Prostate gland (tissue), 2 donors: ENCODE data around the gene PRICKLE3. TPM values are rescaled to one million over a fixed set of nuclear protein-coding genes. Genes with fewer than 3 reads are reported as not detected.

Source experiments
- DNase-seq: peaks from one replicate; pipeline ENCODE4 v3.0.0-alpha.2; 2019; ENCODE audit warnings: low spot score
- H3K27ac ChIP-seq, 2 donors: fragments of 200-600 bp; sonication (generic); 2 replicates each; pipeline ENCODE4 v1.5.1; 2017 to 2019
- H3K27me3 ChIP-seq: fragments of 200-600 bp; sonication (generic); replicated peaks from 2 replicates; pipeline ENCODE4 v1.5.1; 2019; ENCODE audit not compliant: insufficient read depth
- H3K36me3 ChIP-seq, 2 donors: fragments of 200-600 bp; sonication (generic); 1 replicate in 1 of 2; 2 replicates in 1 of 2; pipeline versions ENCODE4 v1.5.1 to v1.8.1; 2017 to 2019
- H3K4me1 ChIP-seq: fragments of 200-600 bp; sonication (generic); replicated peaks from 2 replicates; pipeline ENCODE4 v1.5.1; 2019
- H3K4me3 ChIP-seq, 2 donors: fragments of 200-600 bp; sonication (generic); 2 replicates each; pipeline ENCODE4 v1.5.1; 2017 to 2019
- H3K9me3 ChIP-seq: fragments of 200-600 bp; sonication (generic); 2 replicates; pipeline ENCODE4 v1.5.1; 2017
- CTCF ChIP-seq, 4 experiments: fragments of 200-600 bp in 2 of 4; fragments of 450-650 bp in 2 of 4; sonication (generic) in 2 of 4; IDR thresholded peaks; 1 replicate in 3 of 4; 2 replicates in 1 of 4; pipeline ENCODE4 v1.5.1; 2016 to 2019; ENCODE audit warnings: antibody characterized with exemption in 4 of 4, mild to moderate bottlenecking in 2 of 4, moderate library complexity in 2 of 4
- POLR2A ChIP-seq: fragments of 450-650 bp; IDR thresholded peaks from one replicate; pipeline ENCODE4 v1.6.1; 2016; ENCODE audit warnings: antibody characterized with exemption, mild to moderate bottlenecking
- POLR2AphosphoS5 ChIP-seq: sonication (generic); formaldehyde crosslinking; IDR thresholded peaks from one replicate; pipeline ENCODE4 v1.6.1; 2017; ENCODE audit warnings: antibody characterized with exemption
- WGBS: methylation state at CpG from one replicate; pipeline ENCODE4 v1.1.5; 2018; 5-methylcytosine and 5-hydroxymethylcytosine counted together
- intact Hi-C: fragments of 100-400 bp; cut with DNase I; formaldehyde crosslinking; loops from one replicate; pipeline ENCODE4 v1.14.2; 2022
- total RNA-seq, 2 donors: library from RNA; depleted of rRNA; stranded (reverse); fragments of >200 nt; gene quantifications; one replicate each; pipeline ENCODE4 v1.1.0, GENCODE V29; 2016

The PRICKLE3 gene
- total RNA-seq, 2 donors from 2014 or later = 17.4 to 20.5 TPM

DNA sequence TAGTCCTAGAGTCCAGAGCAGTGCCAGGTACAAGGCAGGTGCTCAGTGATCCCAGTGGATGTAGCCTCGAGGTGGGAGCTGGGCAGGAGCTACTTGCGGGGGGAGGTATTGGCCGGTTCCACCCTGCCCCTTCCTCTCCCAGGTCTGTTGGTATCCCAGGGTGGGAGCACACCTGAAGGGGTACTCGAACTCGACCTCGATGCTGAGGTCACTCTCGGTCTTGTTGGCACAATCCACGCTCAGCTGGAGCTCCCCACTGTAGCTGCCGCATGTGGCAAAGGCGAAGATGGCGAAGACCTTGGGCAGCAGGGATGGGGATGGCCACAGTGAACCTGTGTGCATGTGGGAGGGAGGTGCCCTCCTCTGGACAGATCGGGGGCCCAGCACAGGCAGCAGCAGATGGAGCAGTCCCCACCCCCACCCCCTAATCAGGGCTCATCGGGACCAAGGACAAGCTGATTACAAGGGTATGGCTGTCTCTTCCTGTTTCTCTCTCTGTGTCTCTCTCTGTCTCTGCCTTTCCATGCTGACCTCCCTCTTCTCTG lies 11.4 kb upstream of the PRICKLE3 start:
- WGBS = 78% methylated on average over 4 of the region's 13 CpGs
- Histone ChIP-seq H3K27ac (no peak overlapping the region), H3K9me3 (no peaks in the 10 kb centered on the region), H3K36me3 (no peaks in the 10 kb centered on the region), H3K27me3 (no peaks in the 10 kb centered on the region), H3K4me1 (no peaks in the 10 kb centered on the region), H3K4me3 (no peak overlapping the region)
- TF ChIP-seq POLR2A (no peak), CTCF (IDR thresholded peaks at IDR 0.05) (no peak), POLR2AphosphoS5 (no peak)
- intact Hi-C loops = loop anchor here (10.0 kb wide), 1 partner anchor 67 kb away; the partner anchor contains the start of genes FOXP3 and PPP1R3F
- no peak for DNase-seq

- intact Hi-C loops = loop anchor here (10.0 kb wide), 1 partner anchor 71 kb away; the partner anchor contains the start of genes FOXP3 and PPP1R3F
- no peak for DNase-seq
- TF ChIP-seq POLR2AphosphoS5 (no peak), POLR2A (no peak), CTCF (IDR thresholded peaks at IDR 0.05) (no peak)
- WGBS = 71% methylated on average over 2 of the region's 2 CpGs
- Histone ChIP-seq H3K27ac (no peak overlapping the region), H3K27me3 (no peaks in the 10 kb centered on the region), H3K9me3 (no peaks in the 10 kb centered on the region), H3K36me3 (no peaks in the 10 kb centered on the region), H3K4me3 (no peak overlapping the region), H3K4me1 (no peaks in the 10 kb centered on the region)
These were observed 7.4 kb upstream of the PRICKLE3 start for GRCh38 chrX:49193542-49193964.

DNA sequence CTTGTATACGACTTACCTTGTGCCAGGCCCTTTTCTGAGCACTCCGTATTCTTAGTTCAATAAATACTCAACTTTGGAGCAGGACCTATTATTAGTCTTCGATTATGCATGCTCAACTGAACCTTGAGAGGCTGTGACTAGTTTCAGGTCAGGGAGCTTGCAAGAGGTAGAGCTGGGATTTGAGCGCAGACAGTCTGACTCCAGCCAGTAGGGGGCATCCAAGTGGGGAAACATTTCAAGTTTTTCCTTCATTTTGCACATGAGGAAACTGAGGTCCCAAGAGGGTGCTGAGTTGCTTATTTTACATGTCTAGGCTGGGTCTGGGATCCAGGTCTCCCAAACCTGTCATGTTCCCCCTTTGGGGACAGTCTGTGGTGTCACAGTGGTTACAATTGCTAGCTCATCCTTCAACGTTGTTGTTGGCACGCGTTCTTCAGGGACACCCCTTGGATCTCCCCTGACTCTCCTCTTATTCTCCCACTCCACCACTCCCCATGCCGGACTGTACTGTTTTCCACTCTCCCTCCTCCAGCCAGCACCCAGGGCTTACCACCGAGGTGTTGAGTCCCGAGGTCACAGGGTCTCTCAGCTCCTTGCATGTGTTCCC lies 6.7 kb upstream of the PRICKLE3 start:
- H3K4me1 ChIP-seq = no peaks in the 10 kb centered on the region
- no peaks in the 10 kb centered on the region for H3K36me3 ChIP-seq
- no peak for DNase-seq
- H3K4me3 ChIP-seq = no peak overlapping the region
- 68% methylated on average over 10 of the region's 10 CpGs for WGBS
- no peak overlapping the region for H3K27ac ChIP-seq
- TF ChIP-seq POLR2AphosphoS5 = no peak
- TF ChIP-seq POLR2A = no peak
- peak in 2 of 4 experiments; percentile 27 to 38 for TF ChIP-seq CTCF (IDR thresholded peaks at IDR 0.05)
- intact Hi-C loops = loop anchor here (10.0 kb wide), 1 partner anchor 72 kb away; the partner anchor contains the start of genes FOXP3 and PPP1R3F
- H3K9me3 ChIP-seq = no peaks in the 10 kb centered on the region
- H3K27me3 ChIP-seq = no peaks in the 10 kb centered on the region

DNA sequence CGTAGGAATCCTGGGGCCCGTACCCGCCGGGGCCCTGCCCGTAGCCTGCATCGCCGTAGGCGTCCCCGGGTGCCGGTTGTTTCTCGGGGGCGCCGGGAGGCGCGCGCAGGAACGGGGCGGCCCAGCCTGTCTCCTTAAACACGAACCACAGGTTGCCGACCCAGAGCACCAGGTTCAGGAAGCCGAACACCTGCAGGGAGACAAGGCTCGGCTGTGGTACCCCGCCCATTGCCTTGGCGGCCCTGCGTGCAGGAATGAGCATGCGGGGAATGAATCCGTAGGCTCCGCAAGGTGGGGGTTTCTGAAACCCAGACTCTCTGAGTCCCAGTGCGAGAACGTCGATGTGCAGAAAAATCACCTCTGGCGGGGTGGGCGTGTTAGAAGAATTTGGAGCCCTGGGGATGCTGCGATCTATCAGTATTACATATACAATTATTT lies 5.4 kb upstream of the PRICKLE3 start:
- Histone ChIP-seq H3K27ac (peak overlapping the region; percentile 77 to 88), H3K36me3 (no peaks in the 10 kb centered on the region), H3K4me3 (peak overlapping the region; percentile 54 to 56), H3K4me1 (no peaks in the 10 kb centered on the region), H3K9me3 (no peaks in the 10 kb centered on the region), H3K27me3 (no peaks in the 10 kb centered on the region)
- intact Hi-C loops = loop anchor here (10.0 kb wide), 1 partner anchor 73 kb away; the partner anchor contains the start of genes FOXP3 and PPP1R3F
- no peak for DNase-seq
- TF ChIP-seq POLR2AphosphoS5 (no peak), POLR2A (no peak), CTCF (IDR thresholded peaks at IDR 0.05) (peak in 1 of 4 experiments; percentile 0)
- WGBS = 2% methylated on average over 15 of the region's 34 CpGs
